Eye (tissue), 1 donor: ENCODE data around the gene ARFIP1.
A peak's percentile ranks its signal among the peaks of the same experiment; 100 is the strongest.

Source experiments
- DNase-seq: peaks from one replicate; pipeline ENCODE4 v3.0.0-alpha.2; 2015

The ARFIP1 gene

GRCh38 chr4:152942346-152942745 is 162.6 kb downstream of the ARFIP1 start:
- no peak for DNase-seq

- DNase-seq = no peak
These were observed 163.9 kb downstream of the ARFIP1 start for GRCh38 chr4:152943672-152944071.

- DNase-seq = no peak
These were observed 165.0 kb downstream of the ARFIP1 start for GRCh38 chr4:152944666-152945320.

- no peak for DNase-seq
These were observed 165.9 kb downstream of the ARFIP1 start for GRCh38 chr4:152945639-152946038.

- DNase-seq = no peak
These were observed 166.7 kb downstream of the ARFIP1 start for GRCh38 chr4:152946446-152946845.

GRCh38 chr4:152947311-152947710 is 167.6 kb downstream of the ARFIP1 start:
- DNase-seq = no peak

- no peak for DNase-seq
These were observed 170.2 kb downstream of the ARFIP1 start for GRCh38 chr4:152949930-152950329.

- no peak for DNase-seq
These were observed 170.9 kb downstream of the ARFIP1 start for GRCh38 chr4:152950402-152951274.

GRCh38 chr4:152951348-152951747 is 171.6 kb downstream of the ARFIP1 start:
- DNase-seq = no peak

- DNase-seq = no peak
These were observed 173.8 kb downstream of the ARFIP1 start for GRCh38 chr4:152953514-152953913.

- no peak for DNase-seq
These were observed 175.0 kb downstream of the ARFIP1 start for GRCh38 chr4:152954741-152955140.

GRCh38 chr4:152956147-152956546 is 176.4 kb downstream of the ARFIP1 start:
- peak; percentile 56 for DNase-seq

GRCh38 chr4:152956650-152957436 is 177.1 kb downstream of the ARFIP1 start:
- DNase-seq = peak; percentile 80

GRCh38 chr4:152957437-152958171 is 177.8 kb downstream of the ARFIP1 start:
- DNase-seq = no peak

GRCh38 chr4:152959080-152959479 is 179.3 kb downstream of the ARFIP1 start:
- no peak for DNase-seq

GRCh38 chr4:152960082-152960481 is 180.3 kb downstream of the ARFIP1 start:
- DNase-seq = no peak

GRCh38 chr4:152961014-152961772 is 181.4 kb downstream of the ARFIP1 start:
- no peak for DNase-seq

- DNase-seq = no peak
These were observed 182.0 kb downstream of the ARFIP1 start for GRCh38 chr4:152961773-152962115.
